Measurements from ENCODE around the gene PRCC.
"Not testable (repeated sequence)": the region's sequence is repeated elsewhere in the genome, so short reads cannot be mapped to it uniquely, and the experiment has no call there.

PRCC gene

GRCh38 chr1:156754219-156754618 lies 13.1 kb upstream of the PRCC start:
- H3K9me3 ChIP-seq (ENCODE audit: low read length) = no peaks in the 10 kb centered on the region
- no peaks in the 10 kb centered on the region for H3K9me2 ChIP-seq (ENCODE audit: low read depth, low read length)
- TF ChIP-seq EZH2 (IDR thresholded peaks at IDR 0.05; ENCODE audit: borderline replicate concordance, low read length) (no peak), CTCF (IDR thresholded peaks at IDR 0.05; ENCODE audit: low read length) (no peak)
- peaks cover 20% of the 10 kb centered on the region for H3K4me1 ChIP-seq (ENCODE audit: insufficient read depth, low read length, severe bottlenecking)
- H2AFZ ChIP-seq (ENCODE audit: low read length) = no peak overlapping the region
- no peak overlapping the region for H3K4me2 ChIP-seq (ENCODE audit: low read length)
- H3F3A ChIP-seq (ENCODE audit: insufficient read depth, low read length) = no peaks in the 10 kb centered on the region
- H3K4me3 ChIP-seq (ENCODE audit: low read depth, low read length, poor library complexity, severe bottlenecking) = no peak overlapping the region
- peaks cover 20% of the 10 kb centered on the region for H3K79me2 ChIP-seq (ENCODE audit: insufficient read depth, low read length)
- H3K36me3 ChIP-seq (ENCODE audit: insufficient read depth, low read length) = peaks cover 9% of the 10 kb centered on the region; the same call in 1 of the 2 replicates
- no peak overlapping the region for H3K27ac ChIP-seq (ENCODE audit: low read depth, low read length, poor library complexity, severe bottlenecking)
- no peaks in the 10 kb centered on the region for H4K20me1 ChIP-seq (ENCODE audit: insufficient read depth, low read length)
- no peaks in the 10 kb centered on the region for H3K27me3 ChIP-seq (ENCODE audit: insufficient read depth, low read length)
- H3K9ac ChIP-seq (ENCODE audit: low read length) = no peak overlapping the region

DNA sequence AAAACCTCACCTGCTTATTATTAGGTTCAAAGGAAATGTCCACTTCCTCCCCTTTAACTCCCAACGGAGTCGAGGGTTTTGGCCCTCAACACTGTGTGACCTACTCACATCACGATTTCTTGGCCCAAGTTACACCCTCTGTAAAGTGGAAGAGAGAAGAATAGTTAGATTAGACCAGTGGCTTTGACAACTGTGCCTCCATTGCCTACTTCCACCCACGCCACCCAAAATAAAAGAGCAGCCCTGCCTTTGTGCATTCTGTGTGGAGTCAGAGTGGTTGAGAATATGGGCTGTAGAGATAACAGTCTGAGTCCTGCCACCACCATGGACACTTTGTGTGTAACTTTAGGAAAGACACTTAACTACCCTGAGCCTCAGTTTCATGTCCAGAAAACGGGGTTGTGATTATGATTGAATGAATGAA lies 11.8 kb upstream of the PRCC start:
- Histone ChIP-seq H2AFZ (ENCODE audit: low read length) (no peak overlapping the region), H3K27ac (ENCODE audit: low read depth, low read length, poor library complexity, severe bottlenecking) (no peak overlapping the region), H3K4me2 (ENCODE audit: low read length) (no peak overlapping the region), H3K9me3 (ENCODE audit: low read length) (no peaks in the 10 kb centered on the region), H4K20me1 (ENCODE audit: insufficient read depth, low read length) (no peaks in the 10 kb centered on the region), H3K36me3 (ENCODE audit: insufficient read depth, low read length) (no peaks in the 10 kb centered on the region), H3F3A (ENCODE audit: insufficient read depth, low read length) (no peaks in the 10 kb centered on the region), H3K9ac (ENCODE audit: low read length) (no peak overlapping the region), H3K9me2 (ENCODE audit: low read depth, low read length) (no peaks in the 10 kb centered on the region), H3K4me1 (ENCODE audit: insufficient read depth, low read length, severe bottlenecking) (peaks cover 10% of the 10 kb centered on the region), H3K79me2 (ENCODE audit: insufficient read depth, low read length) (peaks cover 7% of the 10 kb centered on the region), H3K4me3 (ENCODE audit: low read depth, low read length, poor library complexity, severe bottlenecking) (no peak overlapping the region), H3K27me3 (ENCODE audit: insufficient read depth, low read length) (no peaks in the 10 kb centered on the region)
- TF ChIP-seq EZH2 (IDR thresholded peaks at IDR 0.05; ENCODE audit: borderline replicate concordance, low read length) (no peak), CTCF (IDR thresholded peaks at IDR 0.05; ENCODE audit: low read length) (no peak)

- no peaks in the 10 kb centered on the region for H3F3A ChIP-seq (ENCODE audit: insufficient read depth, low read length)
- no peak overlapping the region for H3K4me3 ChIP-seq (ENCODE audit: low read depth, low read length, poor library complexity, severe bottlenecking)
- H3K79me2 ChIP-seq (ENCODE audit: insufficient read depth, low read length) = no peaks in the 10 kb centered on the region
- H3K4me2 ChIP-seq (ENCODE audit: low read length) = no peak overlapping the region
- H3K27ac ChIP-seq (ENCODE audit: low read depth, low read length, poor library complexity, severe bottlenecking) = no peak overlapping the region
- no peaks in the 10 kb centered on the region for H3K9me3 ChIP-seq (ENCODE audit: low read length)
- no peaks in the 10 kb centered on the region for H3K27me3 ChIP-seq (ENCODE audit: insufficient read depth, low read length)
- H3K36me3 ChIP-seq (ENCODE audit: insufficient read depth, low read length) = no peaks in the 10 kb centered on the region
- peaks cover 10% of the 10 kb centered on the region for H3K4me1 ChIP-seq (ENCODE audit: insufficient read depth, low read length, severe bottlenecking)
- no peak overlapping the region for H2AFZ ChIP-seq (ENCODE audit: low read length)
- no peaks in the 10 kb centered on the region for H4K20me1 ChIP-seq (ENCODE audit: insufficient read depth, low read length)
- no peak for TF ChIP-seq CTCF (IDR thresholded peaks at IDR 0.05; ENCODE audit: low read length)
- no peak for TF ChIP-seq EZH2 (IDR thresholded peaks at IDR 0.05; ENCODE audit: borderline replicate concordance, low read length)
- H3K9ac ChIP-seq (ENCODE audit: low read length) = no peak overlapping the region
- H3K9me2 ChIP-seq (ENCODE audit: low read depth, low read length) = no peaks in the 10 kb centered on the region
These were observed 11.0 kb upstream of the PRCC start for GRCh38 chr1:156756355-156756754.

- H3K79me2 ChIP-seq (ENCODE audit: insufficient read depth, low read length); H2AFZ ChIP-seq (ENCODE audit: low read length); H3K4me1 ChIP-seq (ENCODE audit: insufficient read depth, low read length, severe bottlenecking); H3K9ac ChIP-seq (ENCODE audit: low read length); H3K27ac ChIP-seq (ENCODE audit: low read depth, low read length, poor library complexity, severe bottlenecking); H4K20me1 ChIP-seq (ENCODE audit: insufficient read depth, low read length); H3K36me3 ChIP-seq (ENCODE audit: insufficient read depth, low read length); H3K9me2 ChIP-seq (ENCODE audit: low read depth, low read length); H3K27me3 ChIP-seq (ENCODE audit: insufficient read depth, low read length); H3K4me3 ChIP-seq (ENCODE audit: low read depth, low read length, poor library complexity, severe bottlenecking); H3K9me3 ChIP-seq (ENCODE audit: low read length); H3F3A ChIP-seq (ENCODE audit: insufficient read depth, low read length); H3K4me2 ChIP-seq (ENCODE audit: low read length): not testable (repeated sequence)
These were observed 9.6 kb upstream of the PRCC start for GRCh38 chr1:156757572-156758253.
